Ramos (cell line): ENCODE data around the gene SLC9A9.

Experiments
- in situ Hi-C: fragments of 300-500 bp; cut with MboI; formaldehyde crosslinking; loops from one replicate; pipeline ENCODE4 v1.14.3; 2022; ENCODE audit warnings: low sequenced_read_pairs; ENCODE audit not compliant: unreplicated experiment

Gene SLC9A9

GRCh38 chr3:143387425-143387824, 460.8 kb downstream of the SLC9A9 start:
- in situ Hi-C loops, result no loop called here

GRCh38 chr3:143384076-143384475, 464.2 kb downstream of the SLC9A9 start:
- in situ Hi-C loops, result no loop called here

DNA sequence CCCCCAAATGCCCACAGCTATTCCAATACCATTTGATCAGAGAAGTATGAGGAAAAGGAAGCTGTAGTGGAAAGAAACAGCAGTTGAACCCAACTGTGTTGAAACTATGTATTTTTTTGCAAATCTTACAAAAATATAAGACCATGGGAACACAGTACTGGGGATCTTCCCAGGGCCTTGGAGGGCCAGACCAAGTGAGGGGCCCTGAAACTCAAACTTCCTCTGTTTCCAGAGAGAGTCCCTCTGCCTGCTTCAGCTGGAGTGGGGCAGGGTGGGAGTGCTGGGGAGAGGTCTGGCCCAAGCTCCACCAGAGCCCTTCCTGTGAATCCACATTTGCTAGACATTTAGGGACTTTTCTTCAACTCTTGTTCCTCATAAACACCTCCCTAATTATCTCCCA, 464.8 kb downstream of the SLC9A9 start:
- in situ Hi-C loops, result no loop called here

DNA sequence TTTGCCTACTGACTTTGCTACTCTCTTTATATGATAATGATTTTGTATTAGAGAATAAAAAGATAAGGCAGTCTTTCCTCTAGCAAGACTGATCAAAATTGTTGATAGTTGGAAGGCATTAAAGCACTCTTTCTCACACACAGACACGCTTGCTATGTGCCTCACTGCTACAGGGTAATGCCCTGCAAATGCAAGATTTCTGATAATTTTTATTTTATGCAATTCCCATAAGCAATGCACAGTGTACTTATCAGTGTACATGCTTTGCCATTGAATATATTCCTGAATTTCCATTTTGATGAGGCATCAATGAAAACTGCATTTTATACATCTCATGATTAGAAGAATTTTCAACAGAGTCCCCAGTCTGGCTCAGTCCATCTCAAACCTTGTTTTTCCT, 465.5 kb downstream of the SLC9A9 start:
- in situ Hi-C loops, result no loop called here

- in situ Hi-C loops, result no loop called here
These were observed 467.8 kb downstream of the SLC9A9 start for GRCh38 chr3:143380449-143380848.

GRCh38 chr3:143375698-143376097, 472.6 kb downstream of the SLC9A9 start:
- in situ Hi-C loops, result no loop called here

GRCh38 chr3:143367171-143367570, 481.1 kb downstream of the SLC9A9 start:
- in situ Hi-C loops, result no loop called here

DNA sequence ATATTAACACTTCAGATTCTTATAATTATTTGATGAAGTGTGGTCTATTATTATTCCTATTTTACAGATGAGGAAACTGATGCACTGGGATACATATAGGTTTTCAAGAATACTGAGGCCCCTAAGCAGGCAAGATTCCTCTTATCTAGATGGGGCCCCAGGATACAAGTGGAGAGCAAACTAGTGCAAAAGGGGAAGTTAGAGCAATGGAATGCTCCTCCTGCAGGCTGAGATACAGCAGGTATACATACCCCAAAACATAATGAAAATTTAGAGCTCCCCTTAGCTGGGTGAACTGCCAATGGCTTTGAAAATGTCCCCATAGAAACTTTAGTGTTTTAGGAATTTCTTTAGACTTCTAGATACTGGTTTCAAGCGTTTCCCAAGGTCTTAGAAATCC, 481.6 kb downstream of the SLC9A9 start:
- in situ Hi-C loops, result no loop called here

GRCh38 chr3:143363949-143364348, 484.3 kb downstream of the SLC9A9 start:
- in situ Hi-C loops, result no loop called here

GRCh38 chr3:143363276-143363675, 485.0 kb downstream of the SLC9A9 start:
- in situ Hi-C loops, result no loop called here

- in situ Hi-C loops, result no loop called here
These were observed 485.9 kb downstream of the SLC9A9 start for GRCh38 chr3:143362115-143362991.

- in situ Hi-C loops, result no loop called here
These were observed 486.7 kb downstream of the SLC9A9 start for GRCh38 chr3:143361589-143361988.

GRCh38 chr3:143360244-143360643, 488.0 kb downstream of the SLC9A9 start:
- in situ Hi-C loops, result no loop called here

- in situ Hi-C loops, result no loop called here
These were observed 489.3 kb downstream of the SLC9A9 start for GRCh38 chr3:143358793-143359491.

DNA sequence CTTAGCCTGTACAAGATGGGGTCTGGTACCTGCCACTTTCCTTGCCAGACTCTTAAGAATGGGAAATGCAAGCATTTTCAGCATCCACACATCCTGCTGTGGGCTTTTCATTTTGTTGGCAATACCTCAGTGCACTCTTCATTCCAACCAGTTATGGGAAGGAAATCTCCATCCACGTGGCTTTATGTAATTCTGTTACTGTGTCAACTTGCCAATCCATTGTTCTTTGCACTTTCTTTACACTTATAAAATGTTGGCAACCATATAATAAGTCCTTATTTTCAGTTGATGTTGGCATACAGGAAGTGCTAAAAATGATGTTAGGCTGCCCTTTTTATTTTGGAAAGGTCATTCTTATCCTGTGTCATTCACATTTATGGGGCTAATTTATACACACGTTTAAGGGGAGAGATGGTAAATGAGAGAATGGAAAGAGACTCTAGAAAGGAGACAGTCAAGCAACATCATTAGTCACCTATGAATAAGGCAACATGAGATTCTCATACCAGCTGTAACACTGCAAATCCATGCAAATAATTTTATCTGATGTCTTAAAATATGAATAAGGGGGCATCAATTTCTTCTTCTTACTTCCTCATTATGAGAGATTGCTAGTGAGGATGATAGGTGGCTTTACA, 490.0 kb downstream of the SLC9A9 start:
- in situ Hi-C loops, result no loop called here

DNA sequence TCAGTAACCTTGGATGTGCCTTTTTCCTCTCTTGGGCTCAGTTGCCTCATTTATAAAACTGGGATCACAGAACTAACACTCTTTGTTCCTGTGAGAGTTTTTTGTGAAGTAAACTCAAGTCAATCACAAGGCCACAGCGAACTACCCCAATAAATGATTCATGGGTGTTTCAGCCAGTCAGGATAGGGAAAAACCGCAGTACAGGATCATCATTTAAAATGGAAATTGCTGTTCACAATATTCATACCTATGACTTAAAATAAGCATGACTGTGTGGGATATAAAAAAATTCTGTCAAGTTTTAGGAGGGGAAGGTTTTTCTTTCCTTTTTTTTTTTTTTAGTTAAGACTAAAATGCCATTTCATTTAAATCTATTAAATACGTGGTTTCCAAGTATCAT, 490.6 kb downstream of the SLC9A9 start:
- in situ Hi-C loops, result no loop called here

DNA sequence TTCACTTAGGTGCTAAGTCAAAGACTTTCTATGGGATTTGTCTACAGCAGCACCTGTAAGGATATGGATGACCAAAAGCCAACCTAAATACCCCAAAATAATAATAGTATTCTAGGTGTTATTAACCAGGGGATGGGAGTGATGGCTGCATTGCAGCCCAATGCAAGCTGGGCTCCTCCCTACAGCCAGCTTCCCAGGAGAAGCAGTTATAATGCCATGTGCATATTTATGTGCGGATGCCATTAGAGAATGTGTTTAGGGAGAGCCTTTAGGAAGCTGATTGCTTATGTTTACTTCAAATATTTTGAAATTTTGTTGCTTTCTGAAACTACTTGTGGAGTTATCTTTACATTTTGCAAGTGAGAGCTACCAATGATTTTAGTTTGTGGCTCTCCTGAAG, 491.4 kb downstream of the SLC9A9 start:
- in situ Hi-C loops, result no loop called here

DNA sequence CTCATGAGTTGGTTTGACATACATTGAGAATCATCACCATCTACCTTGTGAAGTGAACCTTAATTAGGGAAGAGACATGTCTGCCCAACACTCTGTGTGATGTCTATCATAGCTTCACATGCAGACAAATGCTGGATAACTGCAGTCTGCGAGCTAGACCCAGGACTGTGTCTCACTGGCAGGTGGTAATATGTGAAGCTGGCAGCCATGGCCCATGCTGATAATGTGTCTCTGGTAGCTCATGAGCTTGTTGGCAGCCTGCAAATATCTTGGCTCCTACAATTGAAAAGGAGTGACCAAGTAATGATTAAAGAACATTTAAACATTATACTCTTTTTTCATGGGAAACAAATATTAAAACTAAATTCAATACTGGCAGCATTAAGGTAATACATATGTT, 493.9 kb downstream of the SLC9A9 start:
- in situ Hi-C loops, result no loop called here

- in situ Hi-C loops, result no loop called here
These were observed 495.3 kb downstream of the SLC9A9 start for GRCh38 chr3:143352850-143353550.

- in situ Hi-C loops, result no loop called here
These were observed 496.2 kb downstream of the SLC9A9 start for GRCh38 chr3:143351895-143352608.
